K562 (cell line): ENCODE measurements around the gene PDE2A. TPM values are rescaled to one million over a fixed set of nuclear protein-coding genes. Genes with fewer than 3 reads are reported as not detected.
A peak's percentile ranks its signal among the peaks of the same experiment; 100 is the strongest.

ENCODE experiments used
- BACH1 ChIP-seq: fragments of 200-800 bp; sonication (Bioruptor generic); IDR thresholded peaks from 2 replicates; pipeline ENCODE4 v1.6.1; 2016; ENCODE audit warnings: missing genetic modification characterization, missing compliant biosample characterization
- CHAMP1 ChIP-seq: fragments of 450-650 bp; IDR thresholded peaks from 2 replicates; pipeline ENCODE4 v1.6.1; 2016; ENCODE audit warnings: mild to moderate bottlenecking
- KDM2B ChIP-seq: fragments of 250-450 bp; sonication (Bioruptor Pico); IDR thresholded peaks from 2 replicates; pipeline ENCODE4 v1.8.0; 2021; ENCODE audit warnings: mild to moderate bottlenecking, moderate library complexity
- RBM22 ChIP-seq: fragments of 200-400 bp; formaldehyde crosslinking; IDR thresholded peaks from 2 replicates; pipeline ENCODE4 v1.6.1; 2018; ENCODE audit warnings: low read length, low read depth; ENCODE audit not compliant: poor library complexity, severe bottlenecking
- SMAD4 ChIP-seq: fragments of 250-450 bp; sonication (Bioruptor Pico); conservative IDR thresholded peaks from 2 replicates; pipeline ENCODE4 v1.8.0; 2021; ENCODE audit warnings: inconsistent platforms, mild to moderate bottlenecking, moderate library complexity
- TRIM24 ChIP-seq, 2 experiments: fragments of 450-650 bp; IDR thresholded peaks; 2 replicates each; pipeline ENCODE4 v1.6.1; 2016
- ZBTB40 ChIP-seq, 2 experiments: fragments of 450-650 bp in 1 of 2; sonication (generic) in 1 of 2; formaldehyde crosslinking in 1 of 2; IDR thresholded peaks; 2 replicates each; pipeline versions ENCODE4 v1.7.1 to v1.9.0; 2016 to 2022; ENCODE audit warnings: inconsistent platforms in 1 of 2, mild to moderate bottlenecking in 1 of 2, missing genetic modification reagents in 1 of 2
- ZFP1 ChIP-seq: fragments of 450-650 bp; formaldehyde crosslinking; IDR thresholded peaks from 2 replicates; pipeline ENCODE4 v1.4.0; 2020; ENCODE audit warnings: mild to moderate bottlenecking, mixed read lengths
- ZNF398 ChIP-seq: fragments of 250-450 bp; sonication (Bioruptor Pico); IDR thresholded peaks from 2 replicates; pipeline ENCODE4 v1.8.0; 2021; ENCODE audit warnings: moderate library complexity, mild to moderate bottlenecking, inconsistent platforms
- ZNF717 ChIP-seq: fragments of 250-450 bp; sonication (Bioruptor Pico); IDR thresholded peaks from 2 replicates; pipeline ENCODE4 v1.5.0; 2021
- ZNF740 ChIP-seq, 3 experiments: fragments of 200-800 bp in 1 of 3; sonication (Bioruptor generic) in 1 of 3; sonication (generic) in 1 of 3; formaldehyde crosslinking in 1 of 3; IDR thresholded peaks; 2 replicates each; pipeline versions ENCODE4 v1.6.1 to v1.8.0; 2016 to 2022; ENCODE audit warnings: mild to moderate bottlenecking in 2 of 3, missing compliant biosample characterization in 2 of 3, missing genetic modification characterization in 2 of 3, missing genetic modification reagents in 1 of 3
- polyA plus RNA-seq, 8 experiments: library from polyadenylated mRNA; depleted of rRNA in 4 of 8; stranded (reverse) in 5 of 8; unstranded in 3 of 8; fragments of >200 nt; fragmentation: Nextera tagmentation in 2 of 8; fragmentation: Illumina TruSeq in 1 of 8; extraction: Ambion mirVana in 2 of 8; extraction: Trizol in 1 of 8; gene quantifications; 2 replicates each; pipeline versions ENCODE4 v1.2.1 to v1.2.3, GENCODE V29; 2011 to 2014; ENCODE audit warnings: inconsistent platforms in 1 of 8, missing spikeins in 1 of 8
- total RNA-seq, 7 experiments: library from RNA; depleted of rRNA in 6 of 7; stranded (reverse); fragments of >200 nt in 6 of 7; fragmentation: Illumina TruSeq in 2 of 7; extraction: Trizol in 2 of 7; gene quantifications; 2 replicates each; pipeline versions ENCODE4 v1.2.1 to v1.2.3, GENCODE V29; 2011 to 2021; ENCODE audit warnings: low replicate concordance in 1 of 7

Gene PDE2A
- total and polyA plus RNA-seq, 9 of the 15 experiments (the other 6 are each of a cell fraction or from before 2014, with no cell fraction given) = 0.07 to 15.2 (median 1.6) TPM; not detected in 1

GRCh38 chr11:72652873-72653630 lies 21.2 kb downstream of the PDE2A start (continued):
- no peak for TF ChIP-seq ZBTB40 (IDR thresholded peaks at IDR 0.05)
- no peak for TF ChIP-seq ZBTB40 (CRISPR knock-in tag; IDR thresholded peaks at IDR 0.05)
- no peak for TF ChIP-seq ZFP1
- TF ChIP-seq SMAD4 = no peak; the same call in 1 of the 2 replicates
- no peak for TF ChIP-seq ZNF398 (CRISPR knock-in tag)
- TF ChIP-seq BACH1 (tag) = no peak
- TF ChIP-seq RBM22 = no peak
- TF ChIP-seq ZNF717 (CRISPR knock-in tag) = no peak
- 0 out of 4 replicates have a peak, but pooled peaks have one; percentile 46 to 69 for TF ChIP-seq TRIM24 (IDR thresholded peaks at IDR 0.05)
- TF ChIP-seq CHAMP1 = no peak
- no peak for TF ChIP-seq ZNF740 (CRISPR knock-in tag; IDR thresholded peaks at IDR 0.05)
- no peak for TF ChIP-seq ZNF740 (tag; IDR thresholded peaks at IDR 0.05)
- no peak for TF ChIP-seq KDM2B (CRISPR knock-in tag)
